OCI-LY3 (cell line): ENCODE results near the gene TUBGCP2.
"Not testable (repeated sequence)": the region's sequence is repeated elsewhere in the genome, so short reads cannot be mapped to it uniquely, and the experiment has no call there.

Experiments
- H2AFZ ChIP-seq: fragments of 200-600, 300-600 bp; shearing (Covaris generic); 2 replicates; pipeline ENCODE4 v1.6.0; 2014; ENCODE audit warnings: antibody characterized with exemption, low read depth, low read length
- H3K27ac ChIP-seq: fragments of 200-600, 300-600 bp; sonication (generic); 2 replicates; pipeline ENCODE4 v1.5.1; 2014; ENCODE audit warnings: mild to moderate bottlenecking, low read length, moderate library complexity, mixed read lengths
- H3K27me3 ChIP-seq: fragments of 200-600, 300-600 bp; sonication (generic); 2 replicates; pipeline ENCODE4 v1.6.1; 2014; ENCODE audit warnings: low read depth, low read length, mixed read lengths
- H3K36me3 ChIP-seq: fragments of 200-600, 300-600 bp; sonication (generic); replicated peaks from 2 replicates; pipeline ENCODE3; 2014; ENCODE audit warnings: low read depth, low read length, mixed read lengths
- H3K4me1 ChIP-seq: fragments of 300-600, 200-600 bp; sonication (generic); 2 replicates; pipeline ENCODE4 v1.6.1; 2014; ENCODE audit warnings: low read length, mixed read lengths
- H3K4me2 ChIP-seq: fragments of 200-600, 300-600 bp; sonication (generic); 2 replicates; pipeline ENCODE4 v1.6.1; 2014; ENCODE audit warnings: low read length, mixed read lengths
- H3K4me3 ChIP-seq: fragments of 300-600, 200-600 bp; sonication (generic); 2 replicates; pipeline ENCODE4 v1.5.1; 2014; ENCODE audit warnings: antibody characterized with exemption, mild to moderate bottlenecking, low read length, moderate library complexity
- H3K79me2 ChIP-seq: fragments of 300-600, 200-600 bp; shearing (Covaris generic); 2 replicates; pipeline ENCODE4 v1.6.1; 2014; ENCODE audit warnings: mild to moderate bottlenecking, low read length, mixed read lengths
- H3K9ac ChIP-seq: fragments of 300-600, 200-600 bp; shearing (Covaris generic); 2 replicates; pipeline ENCODE4 v1.6.0; 2014; ENCODE audit warnings: mild to moderate bottlenecking, low read length, moderate library complexity
- H3K9me3 ChIP-seq: fragments of 200-600, 300-600 bp; shearing (Covaris generic); 2 replicates; pipeline ENCODE4 v1.6.1; 2014; ENCODE audit warnings: low read length, mixed read lengths; ENCODE audit not compliant: insufficient read depth
- H4K20me1 ChIP-seq: fragments of 200-600, 300-600 bp; sonication (generic); 2 replicates; pipeline ENCODE4 v1.6.1; 2016; ENCODE audit warnings: low read length, mixed read lengths; ENCODE audit not compliant: insufficient read depth
- EZH2phosphoT487 ChIP-seq: fragments of 200-600 bp; shearing (Covaris generic); IDR thresholded peaks from 2 replicates; pipeline ENCODE4 v1.6.1; 2018; ENCODE audit warnings: antibody characterized with exemption, mixed run types, low read depth
- TF ChIP-seq, protein P1 (sequence below): fragments of 200-600, 300-600 bp; sonication (generic); IDR thresholded peaks from 2 replicates; pipeline ENCODE4 v1.5.1; 2014; ENCODE audit warnings: antibody characterized with exemption, low read length, low read depth

Gene TUBGCP2

DNA sequence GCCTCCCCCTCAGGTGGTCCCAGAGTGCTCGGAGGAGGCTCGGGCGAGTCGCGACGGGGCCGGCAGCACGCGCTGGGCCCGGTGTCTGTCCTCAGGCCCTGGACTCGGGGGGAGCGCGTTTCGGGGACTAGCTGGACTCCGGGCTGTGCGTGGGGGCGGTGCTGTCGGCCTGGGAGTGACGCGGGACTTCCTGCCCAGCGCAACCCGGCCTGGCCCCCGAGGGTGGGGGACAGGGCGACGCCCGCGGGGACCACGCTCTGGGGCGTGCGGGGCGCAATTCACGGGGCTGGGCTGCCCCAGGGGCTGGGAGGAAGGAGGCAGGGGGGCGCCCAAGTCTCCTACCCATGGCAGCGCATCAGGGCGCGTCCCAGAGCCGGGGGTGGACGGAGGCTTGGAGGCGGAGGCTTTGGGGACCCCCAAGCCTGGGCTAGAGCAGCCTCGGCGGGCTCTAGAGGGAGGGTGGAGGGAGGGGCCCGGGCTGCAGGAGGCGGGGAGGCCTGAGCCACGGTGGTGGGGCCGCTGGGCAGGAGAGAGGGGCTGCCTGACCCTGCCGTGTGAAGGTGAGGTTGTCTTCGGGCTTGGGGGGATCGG lies 73.3 kb downstream of the TUBGCP2 start:
- Histone ChIP-seq H3K9me3 (no peaks in the 10 kb centered on the region), H3K79me2 (no peaks in the 10 kb centered on the region), H3K9ac (no peak overlapping the region), H3K4me3 (no peak overlapping the region), H3K4me1 (no peaks in the 10 kb centered on the region), H3K36me3 (no peaks in the 10 kb centered on the region), H3K27ac (no peak overlapping the region), H4K20me1 (no peaks in the 10 kb centered on the region), H3K27me3 (no peaks in the 10 kb centered on the region), H2AFZ (no peak overlapping the region), H3K4me2 (no peak overlapping the region)
- TF ChIP-seq, protein P1, sequence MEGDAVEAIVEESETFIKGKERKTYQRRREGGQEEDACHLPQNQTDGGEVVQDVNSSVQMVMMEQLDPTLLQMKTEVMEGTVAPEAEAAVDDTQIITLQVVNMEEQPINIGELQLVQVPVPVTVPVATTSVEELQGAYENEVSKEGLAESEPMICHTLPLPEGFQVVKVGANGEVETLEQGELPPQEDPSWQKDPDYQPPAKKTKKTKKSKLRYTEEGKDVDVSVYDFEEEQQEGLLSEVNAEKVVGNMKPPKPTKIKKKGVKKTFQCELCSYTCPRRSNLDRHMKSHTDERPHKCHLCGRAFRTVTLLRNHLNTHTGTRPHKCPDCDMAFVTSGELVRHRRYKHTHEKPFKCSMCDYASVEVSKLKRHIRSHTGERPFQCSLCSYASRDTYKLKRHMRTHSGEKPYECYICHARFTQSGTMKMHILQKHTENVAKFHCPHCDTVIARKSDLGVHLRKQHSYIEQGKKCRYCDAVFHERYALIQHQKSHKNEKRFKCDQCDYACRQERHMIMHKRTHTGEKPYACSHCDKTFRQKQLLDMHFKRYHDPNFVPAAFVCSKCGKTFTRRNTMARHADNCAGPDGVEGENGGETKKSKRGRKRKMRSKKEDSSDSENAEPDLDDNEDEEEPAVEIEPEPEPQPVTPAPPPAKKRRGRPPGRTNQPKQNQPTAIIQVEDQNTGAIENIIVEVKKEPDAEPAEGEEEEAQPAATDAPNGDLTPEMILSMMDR, result no peak
- no peak for TF ChIP-seq EZH2phosphoT487

DNA sequence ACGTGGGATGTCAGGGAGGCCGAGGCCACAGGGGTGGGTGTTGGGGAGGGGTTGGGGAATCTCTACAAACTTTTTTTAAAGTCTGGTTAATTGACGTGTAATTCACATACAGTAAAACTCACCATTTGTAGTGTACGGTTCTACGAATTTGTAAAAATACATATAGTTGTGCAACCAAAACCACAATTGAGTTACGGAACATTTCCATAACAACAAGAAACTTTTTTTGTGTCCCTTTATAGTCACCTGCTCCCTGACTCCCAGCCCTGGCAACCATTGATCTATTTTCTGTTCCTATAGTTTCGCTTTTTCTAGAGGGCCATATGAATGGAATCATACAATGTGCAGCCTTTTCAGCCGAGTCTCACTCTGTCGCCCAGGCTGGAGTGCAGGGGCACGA lies 73.9 kb downstream of the TUBGCP2 start:
- not testable (repeated sequence) for H4K20me1 ChIP-seq, H3K9ac ChIP-seq, H3K27ac ChIP-seq, H3K4me2 ChIP-seq, H3K79me2 ChIP-seq, H3K27me3 ChIP-seq, H2AFZ ChIP-seq, H3K36me3 ChIP-seq, H3K9me3 ChIP-seq, H3K4me1 ChIP-seq, H3K4me3 ChIP-seq

GRCh38 chr10:133231946-133232574 lies 76.6 kb downstream of the TUBGCP2 start:
- no peak overlapping the region for H3K4me3 ChIP-seq
- no peak overlapping the region for H3K4me2 ChIP-seq
- TF ChIP-seq EZH2phosphoT487, result no peak
- TF ChIP-seq, protein P1, result no peak
- H3K9me3 ChIP-seq, result no peaks in the 10 kb centered on the region
- H2AFZ ChIP-seq, result no peak overlapping the region
- H3K9ac ChIP-seq, result no peak overlapping the region
- H4K20me1 ChIP-seq, result no peaks in the 10 kb centered on the region
- no peaks in the 10 kb centered on the region for H3K4me1 ChIP-seq
- no peaks in the 10 kb centered on the region for H3K27me3 ChIP-seq
- no peaks in the 10 kb centered on the region for H3K36me3 ChIP-seq
- no peak overlapping the region for H3K27ac ChIP-seq
- no peaks in the 10 kb centered on the region for H3K79me2 ChIP-seq

GRCh38 chr10:133231244-133231945 lies 77.3 kb downstream of the TUBGCP2 start:
- no peak overlapping the region for H3K4me3 ChIP-seq
- TF ChIP-seq, protein P1, result no peak
- TF ChIP-seq EZH2phosphoT487, result no peak

More at GRCh38 chr10:133231244-133231945, 77.3 kb downstream of the TUBGCP2 start:
- Histone ChIP-seq H3K36me3 (no peaks in the 10 kb centered on the region), H3K4me2 (no peak overlapping the region), H3K27ac (no peak overlapping the region), H2AFZ (no peak overlapping the region), H3K79me2 (no peaks in the 10 kb centered on the region), H3K9me3 (no peaks in the 10 kb centered on the region), H3K4me1 (no peaks in the 10 kb centered on the region), H3K9ac (no peak overlapping the region), H4K20me1 (no peaks in the 10 kb centered on the region), H3K27me3 (no peaks in the 10 kb centered on the region)
